DND-41 (cell line): Measurements from ENCODE around the gene RASSF8.

Experiments
- ATAC-seq: fragments of 200-7000 bp; cut with Tn5 transposase; 3 replicates; pipeline ENCODE4 v1.9.1; 2021; ENCODE audit warnings: low read depth; ENCODE audit not compliant: insufficient read depth
- DNase-seq: peaks from one replicate; pipeline ENCODE4 v3.0.0-alpha.2; 2020
- H2AFZ ChIP-seq: 2 replicates; pipeline ENCODE4 v1.6.0; 2012; ENCODE audit warnings: low read depth, low read length
- H3K27ac ChIP-seq: 2 replicates; pipeline ENCODE4 v1.5.1; 2012; ENCODE audit warnings: low read length, inconsistent platforms
- H3K27me3 ChIP-seq: fragments of 200-600 bp; sonication (generic); 2 replicates; pipeline ENCODE4 v1.6.0; 2012; ENCODE audit warnings: low read length, mild to moderate bottlenecking, inconsistent platforms; ENCODE audit not compliant: insufficient read depth, poor library complexity
- H3K36me3 ChIP-seq: 2 replicates; pipeline ENCODE4 v1.5.1; 2012; ENCODE audit warnings: low read length, inconsistent platforms; ENCODE audit not compliant: insufficient read depth
- H3K4me1 ChIP-seq: 2 replicates; pipeline ENCODE4 v1.5.1; 2012; ENCODE audit warnings: mild to moderate bottlenecking, low read length; ENCODE audit not compliant: insufficient read depth
- H3K4me2 ChIP-seq: 2 replicates; pipeline ENCODE4 v1.6.0; 2012; ENCODE audit warnings: mild to moderate bottlenecking, moderate library complexity, low read length, inconsistent platforms; ENCODE audit not compliant: insufficient read depth
- H3K4me3 ChIP-seq, 2 experiments: fragments of 200-600 bp in 1 of 2; shearing (Covaris generic) in 1 of 2; 2 replicates each; pipeline ENCODE4 v1.5.1; 2012 to 2016; ENCODE audit warnings: inconsistent platforms in 2 of 2, low read length in 2 of 2, mild to moderate bottlenecking in 2 of 2, low read depth in 1 of 2, moderate library complexity in 1 of 2
- H3K79me2 ChIP-seq: 2 replicates; pipeline ENCODE4 v1.6.0; 2012; ENCODE audit warnings: low read length, inconsistent platforms; ENCODE audit not compliant: insufficient read depth
- H3K9ac ChIP-seq: 2 replicates; pipeline ENCODE4 v1.6.0; 2012; ENCODE audit warnings: low read depth, mild to moderate bottlenecking, inconsistent platforms, low read length, moderate library complexity
- H3K9me3 ChIP-seq: 2 replicates; pipeline ENCODE4 v1.5.1; 2012; ENCODE audit warnings: low read length, moderate library complexity, mild to moderate bottlenecking, inconsistent platforms; ENCODE audit not compliant: insufficient read depth, severe bottlenecking
- H4K20me1 ChIP-seq: 2 replicates; pipeline ENCODE4 v1.6.0; 2012; ENCODE audit warnings: low read length; ENCODE audit not compliant: insufficient read depth
- EZH2 ChIP-seq: IDR thresholded peaks from 3 replicates; pipeline ENCODE4 v1.6.1; 2012; ENCODE audit warnings: borderline replicate concordance, low read depth, mild to moderate bottlenecking, moderate library complexity, low read length, inconsistent platforms; ENCODE audit not compliant: severe bottlenecking
- TF ChIP-seq, protein P1 (sequence below): IDR thresholded peaks from 2 replicates; pipeline ENCODE4 v1.5.1; 2012; ENCODE audit warnings: borderline replicate concordance, low read length, moderate library complexity, mild to moderate bottlenecking; ENCODE audit not compliant: poor library complexity, severe bottlenecking; ENCODE audit errors: extremely low read depth

Gene RASSF8

DNA sequence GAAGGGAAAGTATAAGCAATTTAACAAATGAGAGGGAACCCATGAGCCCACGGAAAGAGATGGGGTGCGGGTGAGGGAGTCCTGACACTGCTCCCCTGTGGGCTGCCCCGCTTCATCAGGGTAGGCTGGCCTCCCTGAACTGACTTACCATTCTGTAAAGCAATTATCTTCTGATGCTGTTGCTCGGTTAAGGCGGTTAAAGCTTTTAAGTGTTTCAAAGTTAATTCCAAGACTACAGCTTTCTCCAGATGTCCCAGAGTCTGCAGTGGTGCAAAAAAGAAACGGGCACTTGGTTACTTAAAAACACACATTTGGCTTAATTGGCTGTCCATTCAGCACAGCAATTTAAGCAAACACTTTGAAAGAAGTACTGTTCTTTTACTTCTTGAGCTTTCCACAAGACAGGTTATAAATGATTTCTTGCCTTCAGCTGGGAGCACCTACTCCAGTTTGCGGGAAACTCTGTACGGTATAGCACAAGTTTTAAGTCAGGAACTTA lies 165.0 kb downstream of the RASSF8 start:
- peaks cover 35% of the 10 kb centered on the region for H3K4me1 ChIP-seq
- no peak overlapping the region for H3K4me3 ChIP-seq
- DNase-seq (no peak), ATAC-seq (no peak)
- H3K27me3 ChIP-seq: peaks cover 92% of the 10 kb centered on the region
- H3K4me2 ChIP-seq: no peak overlapping the region
- no peak overlapping the region for H2AFZ ChIP-seq
- H3K36me3 ChIP-seq: no peaks in the 10 kb centered on the region
- peaks cover 5% of the 10 kb centered on the region; the same call in 1 of the 2 replicates for H4K20me1 ChIP-seq
- TF ChIP-seq, protein P1, sequence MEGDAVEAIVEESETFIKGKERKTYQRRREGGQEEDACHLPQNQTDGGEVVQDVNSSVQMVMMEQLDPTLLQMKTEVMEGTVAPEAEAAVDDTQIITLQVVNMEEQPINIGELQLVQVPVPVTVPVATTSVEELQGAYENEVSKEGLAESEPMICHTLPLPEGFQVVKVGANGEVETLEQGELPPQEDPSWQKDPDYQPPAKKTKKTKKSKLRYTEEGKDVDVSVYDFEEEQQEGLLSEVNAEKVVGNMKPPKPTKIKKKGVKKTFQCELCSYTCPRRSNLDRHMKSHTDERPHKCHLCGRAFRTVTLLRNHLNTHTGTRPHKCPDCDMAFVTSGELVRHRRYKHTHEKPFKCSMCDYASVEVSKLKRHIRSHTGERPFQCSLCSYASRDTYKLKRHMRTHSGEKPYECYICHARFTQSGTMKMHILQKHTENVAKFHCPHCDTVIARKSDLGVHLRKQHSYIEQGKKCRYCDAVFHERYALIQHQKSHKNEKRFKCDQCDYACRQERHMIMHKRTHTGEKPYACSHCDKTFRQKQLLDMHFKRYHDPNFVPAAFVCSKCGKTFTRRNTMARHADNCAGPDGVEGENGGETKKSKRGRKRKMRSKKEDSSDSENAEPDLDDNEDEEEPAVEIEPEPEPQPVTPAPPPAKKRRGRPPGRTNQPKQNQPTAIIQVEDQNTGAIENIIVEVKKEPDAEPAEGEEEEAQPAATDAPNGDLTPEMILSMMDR: no peak
- peak; percentile 26 for TF ChIP-seq EZH2
- no peak overlapping the region for H3K27ac ChIP-seq
- H3K79me2 ChIP-seq: no peaks in the 10 kb centered on the region
- H3K9me3 ChIP-seq: no peaks in the 10 kb centered on the region
- H3K9ac ChIP-seq: no peak overlapping the region

DNA sequence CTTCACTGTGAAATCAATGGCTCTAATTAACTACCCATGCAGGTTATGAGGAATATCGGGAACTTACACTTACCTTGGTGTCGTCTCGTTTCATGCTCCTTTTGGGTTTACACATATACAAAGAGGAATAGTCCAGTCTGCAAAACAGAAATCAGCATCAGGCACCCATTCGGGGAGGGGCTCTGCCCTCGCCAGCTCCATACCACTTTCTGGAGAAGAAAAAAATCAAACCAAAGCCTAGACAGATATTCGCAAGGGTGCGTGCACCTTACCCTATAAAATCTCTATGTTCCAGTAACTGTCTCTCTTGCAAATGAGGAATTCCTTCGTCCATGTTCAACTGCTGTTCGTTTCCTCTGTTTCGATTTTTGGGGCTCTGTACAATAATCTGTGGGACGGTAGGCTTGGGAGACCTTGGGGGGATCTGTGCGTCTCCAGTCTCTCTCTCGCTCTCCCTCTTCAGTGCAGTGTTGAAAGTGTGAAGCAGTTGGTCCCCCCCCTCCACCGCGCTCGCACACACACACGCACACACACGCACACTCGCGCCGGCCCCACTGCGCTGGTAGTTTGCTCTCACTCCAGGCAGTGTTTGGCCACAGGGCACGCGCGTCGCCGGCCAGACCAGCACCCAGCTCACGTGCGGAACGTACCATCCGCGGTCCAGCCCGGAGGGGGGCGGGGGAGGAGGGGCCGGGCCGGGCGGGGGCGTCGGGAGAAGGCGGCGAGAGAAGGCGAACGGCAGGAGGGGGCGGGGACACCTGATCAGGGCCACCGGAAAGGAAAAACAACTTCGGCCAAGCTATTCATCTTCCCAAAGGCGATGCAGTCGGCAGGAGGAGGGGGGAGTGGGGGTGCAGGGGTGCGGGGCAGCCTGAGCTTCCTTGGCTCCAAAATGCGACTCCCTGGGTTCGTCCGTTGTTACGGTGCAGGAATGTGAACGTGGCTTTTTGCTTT lies 166.2 kb downstream of the RASSF8 start, which contains the start of gene BHLHE41:
Gene BHLHE41 (minus strand): TSS at position 592 of the 954 bp plus-strand sequence. CDS start 258 bp downstream, at position 334.
- Histone ChIP-seq H3K4me2 (peak within 1 kb of the TSS; percentile 84), H2AFZ (peak within 1 kb of the TSS; percentile 44), H3K4me1 (peaks cover 35% of the 10 kb centered on the region), H4K20me1 (peaks cover 5% of the 10 kb centered on the region; the same call in 1 of the 2 replicates), H3K9ac (peak within 1 kb of the TSS; percentile 14; the same call in 1 of the 2 replicates), H3K27me3 (peaks cover 94% of the 10 kb centered on the region), H3K4me3 (peak within 1 kb of the TSS; percentile 13 to 57; a peak in 3 of 4 replicates), H3K36me3 (no peaks in the 10 kb centered on the region), H3K79me2 (no peaks in the 10 kb centered on the region), H3K9me3 (no peaks in the 10 kb centered on the region), H3K27ac (no peak within 1 kb of the TSS)
- DNase-seq: no peak
- TF ChIP-seq, protein P1: no peak
- peak; percentile 89 for TF ChIP-seq EZH2
- ATAC-seq: no peak

- Histone ChIP-seq H3K27ac (no peak overlapping the region), H3K79me2 (no peaks in the 10 kb centered on the region), H3K9me3 (no peaks in the 10 kb centered on the region), H4K20me1 (peaks cover 5% of the 10 kb centered on the region; the same call in 1 of the 2 replicates), H2AFZ (peak overlapping the region; percentile 44), H3K4me1 (peaks cover 35% of the 10 kb centered on the region), H3K9ac (peak overlapping the region; percentile 14; the same call in 1 of the 2 replicates), H3K4me2 (peak overlapping the region; percentile 84), H3K4me3 (peak overlapping the region; percentile 13 to 57; a peak in 3 of 4 replicates), H3K27me3 (peaks cover 97% of the 10 kb centered on the region), H3K36me3 (no peaks in the 10 kb centered on the region)
- peak; percentile 76 for TF ChIP-seq EZH2
- TF ChIP-seq, protein P1: no peak
- peak; percentile 35 for DNase-seq
- peak; percentile 56 for ATAC-seq
Observed at GRCh38 chr12:26125400-26126339, 167.2 kb downstream of the RASSF8 start.
